ENCODE measurements around the gene CPA5. TPM values are rescaled to one million over a fixed set of nuclear protein-coding genes. Genes with fewer than 3 reads are reported as not detected.
A peak's percentile ranks its signal among the peaks of the same experiment; 100 is the strongest.

The CPA5 gene, protein sequence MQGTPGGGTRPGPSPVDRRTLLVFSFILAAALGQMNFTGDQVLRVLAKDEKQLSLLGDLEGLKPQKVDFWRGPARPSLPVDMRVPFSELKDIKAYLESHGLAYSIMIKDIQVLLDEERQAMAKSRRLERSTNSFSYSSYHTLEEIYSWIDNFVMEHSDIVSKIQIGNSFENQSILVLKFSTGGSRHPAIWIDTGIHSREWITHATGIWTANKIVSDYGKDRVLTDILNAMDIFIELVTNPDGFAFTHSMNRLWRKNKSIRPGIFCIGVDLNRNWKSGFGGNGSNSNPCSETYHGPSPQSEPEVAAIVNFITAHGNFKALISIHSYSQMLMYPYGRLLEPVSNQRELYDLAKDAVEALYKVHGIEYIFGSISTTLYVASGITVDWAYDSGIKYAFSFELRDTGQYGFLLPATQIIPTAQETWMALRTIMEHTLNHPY
- total RNA-seq (2013; cell fraction: nucleolus; rRNA removed): not detected in 2 replicates
- total RNA-seq (2014; rRNA removed): 0.17 TPM in 1 of 2 replicates, not detected in the other
- 0.09 and 0.28 TPM in 2 replicates for total RNA-seq (2014; rRNA removed; fragmentation: Illumina TruSeq; extraction: Trizol)
- total RNA-seq (2021): 0.29 and 0.49 TPM in 2 replicates
- not detected for polyA plus RNA-seq (2011; ENCODE audit: low read depth)
- 0.22 and 0.52 TPM in 2 replicates for polyA plus RNA-seq (2011; rRNA removed)
- 0.20 and 0.30 TPM in 2 replicates for polyA plus RNA-seq (2011; cell fraction: cytosol; rRNA removed)
- polyA plus RNA-seq (2011; cell fraction: nucleus; rRNA removed): 1.5 and 2.0 TPM in 2 replicates
- 0.11 and 0.87 TPM in 2 replicates for polyA plus RNA-seq (2012)
- 0.06 and 0.21 TPM in 2 replicates for polyA plus RNA-seq (2014; fragmentation: Illumina TruSeq; extraction: Trizol)
- polyA plus RNA-seq (2014; fragmentation: Nextera tagmentation; extraction: Ambion mirVana): under 1 TPM; 0.40 to 0.45 TPM
- polyA plus RNA-seq (2014; rRNA removed): 0.10 TPM in 1 of 2 replicates, not detected in the other
- polyA plus RNA-seq (2016; fragmentation: Nextera tagmentation; extraction: Ambion mirVana): not detected
- polyA minus RNA-seq (2011; rRNA and poly(A)+ RNA removed): 0.41 and 0.88 TPM in 2 replicates
- not detected in 2 replicates for polyA minus RNA-seq (2011; cell fraction: cytosol; rRNA and poly(A)+ RNA removed)
- not detected in 2 replicates for polyA minus RNA-seq (2011; cell fraction: nucleus; rRNA and poly(A)+ RNA removed)
- percentile 28 among the genes with signal in this experiment for Bru-seq, nascent RNA
- percentile 17 among the genes with signal in this experiment for BruChase-seq, experiment 1, labeled RNA remaining after a 6-hour chase
- BruChase-seq, experiment 2, labeled RNA remaining after a 2-hour chase: percentile 12 among the genes with signal in this experiment
- long read RNA-seq, experiment 1: 0 reads
- long read RNA-seq, experiment 2, partial matches to known transcripts: 0 of 2 reads
- long read RNA-seq, experiment 2, other reads (novel, unspliced or antisense): 2 of 2 reads

DNA sequence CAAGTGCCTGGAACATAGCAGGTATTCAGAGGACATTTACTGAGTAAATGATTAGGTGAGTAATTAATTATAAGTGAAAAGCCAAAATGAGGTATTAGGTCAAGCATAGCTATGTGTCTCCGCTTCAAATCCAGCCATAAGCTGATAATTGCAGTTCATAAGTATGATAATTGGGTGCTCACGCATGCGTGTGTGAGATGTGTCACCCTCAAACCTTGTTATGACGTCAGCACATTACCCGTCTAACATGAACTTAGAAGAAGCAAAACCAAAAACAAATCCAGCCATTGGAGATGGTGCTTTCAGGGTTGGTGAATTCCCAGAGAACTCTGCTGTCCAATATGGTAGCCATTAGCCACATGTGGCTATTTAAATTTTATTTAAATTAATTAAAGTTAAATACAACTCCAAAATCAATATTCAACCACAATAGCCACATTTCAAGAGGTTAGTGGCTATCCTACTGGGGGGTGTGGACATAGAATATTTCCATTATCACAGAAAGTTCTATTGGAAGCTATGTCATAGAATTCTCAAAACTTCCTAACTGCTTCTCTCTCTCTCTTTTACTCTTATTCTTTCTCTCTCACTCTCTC lies at the start of gene CPA5:
Gene CPA5, plus strand, starts transcription at position 546 of the 596 bp plus-strand sequence. CDS start 1,670 bp downstream, outside the sequence.
- in situ Hi-C loops (cut with MboI) (no loop called here), intact Hi-C loops (cut with micrococcal nuclease; ENCODE audit: unreplicated experiment) (no loop called here)
- H3K9ac ChIP-seq (ENCODE audit: control insufficient read depth, insufficient read depth, low read length): no peak within 1 kb of the TSS
- no peaks in the 10 kb centered on the region for H3K9me3 ChIP-seq (replicated peaks; ENCODE audit: control insufficient read depth, insufficient read depth, low read length)
- no peaks in the 10 kb centered on the region for H3K27me3 ChIP-seq (replicated peaks in 1 of 2; ENCODE audit: control insufficient read depth in 2 of 2, insufficient read depth in 2 of 2, low read length in 1 of 2)
- no peaks in the 10 kb centered on the region; the same call in 1 of the 2 replicates for H3K4me1 ChIP-seq (ENCODE audit: control insufficient read depth, insufficient read depth, low read length)
- POLR2A ChIA-PET: interaction anchor here (1.1 kb wide), 1 partner anchor 11 kb away, joined by 3 read pairs; no protein-coding TSS in a partner anchor
- no peak within 1 kb of the TSS for H3K27ac ChIP-seq (ENCODE audit: control insufficient read depth, insufficient read depth)
- FAIRE-seq: no peak
- no peak for ATAC-seq
- H4K20me1 ChIP-seq (ENCODE audit: control insufficient read depth, insufficient read depth): no peaks in the 10 kb centered on the region
- no peak within 1 kb of the TSS for H3K4me2 ChIP-seq (ENCODE audit: control insufficient read depth, insufficient read depth)
- RAD21 ChIA-PET (ENCODE audit: unreplicated experiment): no interaction called here
- no peak for DNase-seq (ENCODE audit: low read depth, low spot score)
- H3K4me3 ChIP-seq: no peak within 1 kb of the TSS
- CTCF ChIA-PET: no interaction called here
- 91% methylated on average over 5 of the region's 5 CpGs for WGBS (ENCODE audit: insufficient coverage, insufficient replicate concordance, low lambda C conversion rate, missing lambda C conversion rate)
- no peak within 1 kb of the TSS for H2AFZ ChIP-seq (ENCODE audit: control insufficient read depth, low read depth, low read length)
- SMC1A ChIA-PET (ENCODE audit: uncharacterized antibody, unreplicated experiment): interaction anchor here (1.1 kb wide), 1 partner anchor 11 kb away, joined by 4 read pairs; no protein-coding TSS in a partner anchor
- no peaks in the 10 kb centered on the region for H3K36me3 ChIP-seq (ENCODE audit: control insufficient read depth in 2 of 2, insufficient read depth in 2 of 2, low read length in 1 of 2)
- BruUV-seq (replicated peaks): no TSS peak
- H3K79me2 ChIP-seq (ENCODE audit: control insufficient read depth, insufficient read depth, low read length): no peaks in the 10 kb centered on the region
- TF ChIP-seq, protein P1, sequence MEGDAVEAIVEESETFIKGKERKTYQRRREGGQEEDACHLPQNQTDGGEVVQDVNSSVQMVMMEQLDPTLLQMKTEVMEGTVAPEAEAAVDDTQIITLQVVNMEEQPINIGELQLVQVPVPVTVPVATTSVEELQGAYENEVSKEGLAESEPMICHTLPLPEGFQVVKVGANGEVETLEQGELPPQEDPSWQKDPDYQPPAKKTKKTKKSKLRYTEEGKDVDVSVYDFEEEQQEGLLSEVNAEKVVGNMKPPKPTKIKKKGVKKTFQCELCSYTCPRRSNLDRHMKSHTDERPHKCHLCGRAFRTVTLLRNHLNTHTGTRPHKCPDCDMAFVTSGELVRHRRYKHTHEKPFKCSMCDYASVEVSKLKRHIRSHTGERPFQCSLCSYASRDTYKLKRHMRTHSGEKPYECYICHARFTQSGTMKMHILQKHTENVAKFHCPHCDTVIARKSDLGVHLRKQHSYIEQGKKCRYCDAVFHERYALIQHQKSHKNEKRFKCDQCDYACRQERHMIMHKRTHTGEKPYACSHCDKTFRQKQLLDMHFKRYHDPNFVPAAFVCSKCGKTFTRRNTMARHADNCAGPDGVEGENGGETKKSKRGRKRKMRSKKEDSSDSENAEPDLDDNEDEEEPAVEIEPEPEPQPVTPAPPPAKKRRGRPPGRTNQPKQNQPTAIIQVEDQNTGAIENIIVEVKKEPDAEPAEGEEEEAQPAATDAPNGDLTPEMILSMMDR (IDR thresholded peaks at IDR 0.05 in 2 of 3, conservative IDR thresholded peaks at IDR 0.05 in 1 of 3; ENCODE audit: control insufficient read depth in 2 of 3, extremely low read depth in 1 of 3, insufficient read depth in 1 of 3, low read depth in 3 of 3, low read length in 3 of 3): no peak
- TF ChIP-seq BRCA1 (IDR thresholded peaks at IDR 0.05; ENCODE audit: low read depth, low read length): no peak
- TF ChIP-seq ZNF622 (IDR thresholded peaks at IDR 0.05): no peak
- no peak for TF ChIP-seq POLR2A (IDR thresholded peaks at IDR 0.05; ENCODE audit: low read depth, low read length)
- no peak for TF ChIP-seq RELA (IDR thresholded peaks at IDR 0.05; ENCODE audit: borderline replicate concordance, partially characterized antibody)
- TF ChIP-seq CREB1 (IDR thresholded peaks at IDR 0.05; ENCODE audit: low read depth): no peak
- TF ChIP-seq BCL11A (IDR thresholded peaks at IDR 0.05; ENCODE audit: low read depth, low read length): no peak
- TF ChIP-seq WRNIP1 (IDR thresholded peaks at IDR 0.05; ENCODE audit: borderline replicate concordance, low read depth, low read length): no peak
- TF ChIP-seq NR2C2 (IDR thresholded peaks at IDR 0.05; ENCODE audit: borderline replicate concordance, control insufficient read depth, insufficient read length, low read depth): no peak
- no peak for TF ChIP-seq NBN (IDR thresholded peaks at IDR 0.05)
- no peak for TF ChIP-seq IKZF1 (conservative IDR thresholded peaks at IDR 0.05)
- TF ChIP-seq CHD1 (IDR thresholded peaks at IDR 0.05; ENCODE audit: low read depth, low read length): no peak
- TF ChIP-seq TCF7 (IDR thresholded peaks at IDR 0.05; ENCODE audit: borderline replicate concordance): no peak
- no peak for TF ChIP-seq MXI1 (IDR thresholded peaks at IDR 0.05; ENCODE audit: low read depth, low read length)
- TF ChIP-seq YBX1 (IDR thresholded peaks at IDR 0.05): no peak
- TF ChIP-seq, protein P2, sequence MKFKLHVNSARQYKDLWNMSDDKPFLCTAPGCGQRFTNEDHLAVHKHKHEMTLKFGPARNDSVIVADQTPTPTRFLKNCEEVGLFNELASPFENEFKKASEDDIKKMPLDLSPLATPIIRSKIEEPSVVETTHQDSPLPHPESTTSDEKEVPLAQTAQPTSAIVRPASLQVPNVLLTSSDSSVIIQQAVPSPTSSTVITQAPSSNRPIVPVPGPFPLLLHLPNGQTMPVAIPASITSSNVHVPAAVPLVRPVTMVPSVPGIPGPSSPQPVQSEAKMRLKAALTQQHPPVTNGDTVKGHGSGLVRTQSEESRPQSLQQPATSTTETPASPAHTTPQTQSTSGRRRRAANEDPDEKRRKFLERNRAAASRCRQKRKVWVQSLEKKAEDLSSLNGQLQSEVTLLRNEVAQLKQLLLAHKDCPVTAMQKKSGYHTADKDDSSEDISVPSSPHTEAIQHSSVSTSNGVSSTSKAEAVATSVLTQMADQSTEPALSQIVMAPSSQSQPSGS (IDR thresholded peaks at IDR 0.05; ENCODE audit: low read length): no peak

All from GM12878 (cell line).